GM12864 (cell line): ENCODE results near the gene FBN1.

Source experiments
- DNase-seq: peaks from one replicate; pipeline ENCODE4 v3.0.0-alpha.2; 2011; ENCODE audit warnings: low read depth
- H3K4me3 ChIP-seq: 2 replicates; pipeline ENCODE4 v1.5.1; 2011; ENCODE audit warnings: mild to moderate bottlenecking, low read depth, low read length, control low read depth
- TF ChIP-seq, protein P1 (sequence below): IDR thresholded peaks from 2 replicates; pipeline ENCODE4 v1.5.1; 2011; ENCODE audit warnings: low read depth, mild to moderate bottlenecking, moderate library complexity, low read length, control low read depth, inconsistent platforms; ENCODE audit errors: missing control alignments

FBN1 gene

DNA sequence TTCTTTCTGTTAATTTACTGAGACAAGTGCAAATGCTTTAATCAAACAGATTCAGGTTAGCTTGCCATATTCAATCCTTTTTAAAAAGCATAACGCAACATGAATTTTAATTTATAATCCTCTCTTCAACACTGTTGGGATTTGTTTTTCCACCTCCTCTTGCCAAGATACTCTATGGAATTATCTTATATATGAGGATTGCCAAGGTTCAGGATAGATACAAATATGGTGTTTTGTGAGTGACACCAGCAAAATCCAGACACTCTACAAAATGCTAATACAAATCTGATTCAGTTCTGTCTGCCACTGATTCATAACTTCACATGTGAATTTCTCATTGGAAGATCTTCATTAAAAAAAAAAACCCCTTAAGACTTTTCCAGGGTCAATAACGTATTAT, 104.8 kb downstream of the FBN1 start:
- TF ChIP-seq, protein P1, sequence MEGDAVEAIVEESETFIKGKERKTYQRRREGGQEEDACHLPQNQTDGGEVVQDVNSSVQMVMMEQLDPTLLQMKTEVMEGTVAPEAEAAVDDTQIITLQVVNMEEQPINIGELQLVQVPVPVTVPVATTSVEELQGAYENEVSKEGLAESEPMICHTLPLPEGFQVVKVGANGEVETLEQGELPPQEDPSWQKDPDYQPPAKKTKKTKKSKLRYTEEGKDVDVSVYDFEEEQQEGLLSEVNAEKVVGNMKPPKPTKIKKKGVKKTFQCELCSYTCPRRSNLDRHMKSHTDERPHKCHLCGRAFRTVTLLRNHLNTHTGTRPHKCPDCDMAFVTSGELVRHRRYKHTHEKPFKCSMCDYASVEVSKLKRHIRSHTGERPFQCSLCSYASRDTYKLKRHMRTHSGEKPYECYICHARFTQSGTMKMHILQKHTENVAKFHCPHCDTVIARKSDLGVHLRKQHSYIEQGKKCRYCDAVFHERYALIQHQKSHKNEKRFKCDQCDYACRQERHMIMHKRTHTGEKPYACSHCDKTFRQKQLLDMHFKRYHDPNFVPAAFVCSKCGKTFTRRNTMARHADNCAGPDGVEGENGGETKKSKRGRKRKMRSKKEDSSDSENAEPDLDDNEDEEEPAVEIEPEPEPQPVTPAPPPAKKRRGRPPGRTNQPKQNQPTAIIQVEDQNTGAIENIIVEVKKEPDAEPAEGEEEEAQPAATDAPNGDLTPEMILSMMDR, result no peak
- no peak overlapping the region for H3K4me3 ChIP-seq
- DNase-seq, result no peak

DNA sequence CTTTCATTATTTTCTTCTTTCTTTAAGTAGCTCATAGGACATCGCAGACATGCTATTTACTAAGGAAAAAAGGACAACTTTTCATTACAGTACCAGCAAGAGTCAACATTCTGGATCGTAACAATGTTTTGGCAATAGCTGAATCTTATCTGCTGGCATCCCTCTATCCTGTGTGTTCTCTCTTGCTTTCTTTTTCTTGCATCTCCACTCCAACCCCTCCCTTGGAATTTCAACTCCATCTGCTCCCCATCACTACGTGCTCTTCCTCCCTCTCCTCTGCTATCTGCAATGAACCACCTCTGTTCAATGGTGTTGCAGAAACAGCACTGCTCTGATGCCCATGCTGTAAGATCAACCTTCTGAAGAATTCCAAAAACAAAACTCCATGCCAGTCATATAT, 106.6 kb downstream of the FBN1 start:
- DNase-seq, result no peak
- TF ChIP-seq, protein P1, result no peak
- no peak overlapping the region for H3K4me3 ChIP-seq

- TF ChIP-seq, protein P1, result no peak
- no peak overlapping the region for H3K4me3 ChIP-seq
- no peak for DNase-seq
Measured at GRCh38 chr15:48537271-48538113, 108.0 kb downstream of the FBN1 start.

DNA sequence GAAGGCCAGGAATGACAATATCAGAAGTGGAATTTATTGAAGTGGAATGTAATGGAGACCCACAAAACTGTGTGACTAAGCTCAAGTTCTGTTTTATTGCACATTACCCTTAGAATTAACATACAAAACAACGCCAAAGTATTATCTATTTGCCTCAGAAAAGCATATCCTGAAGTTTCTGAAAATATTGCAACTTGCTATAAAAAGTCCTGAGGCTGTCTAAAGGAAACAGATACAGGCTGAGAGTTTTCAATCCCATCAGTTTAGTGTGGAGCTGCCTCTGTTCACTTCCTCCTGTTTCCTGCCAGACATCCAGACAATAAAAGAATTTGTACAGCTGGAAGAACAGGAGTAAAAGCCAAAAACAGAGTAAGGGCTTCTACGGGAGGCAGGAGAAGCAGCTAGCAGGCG, 108.8 kb downstream of the FBN1 start:
- H3K4me3 ChIP-seq, result no peak overlapping the region
- no peak for DNase-seq

GRCh38 chr15:48533982-48534381, 111.5 kb downstream of the FBN1 start:
- no peak overlapping the region for H3K4me3 ChIP-seq
- no peak for DNase-seq
- TF ChIP-seq, protein P1, result no peak

More for the DNA sequence above, 108.8 kb downstream of the FBN1 start:
- TF ChIP-seq, protein P1, result no peak

GRCh38 chr15:48532946-48533345, 112.6 kb downstream of the FBN1 start:
- no peak overlapping the region for H3K4me3 ChIP-seq
- TF ChIP-seq, protein P1, result no peak
- DNase-seq, result no peak

GRCh38 chr15:48530528-48530927, 115.0 kb downstream of the FBN1 start:
- no peak overlapping the region for H3K4me3 ChIP-seq
- DNase-seq, result no peak
- TF ChIP-seq, protein P1, result no peak
